PC-3 (cell line): ENCODE results near the gene PCDHA6. TPM values are rescaled to one million over a fixed set of nuclear protein-coding genes. Genes with fewer than 3 reads are reported as not detected.
"Not testable (repeated sequence)": the region's sequence is repeated elsewhere in the genome, so short reads cannot be mapped to it uniquely, and the experiment has no call there.

Experiments used
- ATAC-seq: fragments of 200-7000 bp; cut with Tn5 transposase; 2 replicates; pipeline ENCODE4 v1.9.1; 2020; ENCODE audit warnings: mild to moderate bottlenecking, moderate library complexity
- BruUV-seq: library from RNA; stranded (reverse); fragments of 400-500 nt; replicated peaks from 2 replicates; lab custom pipeline; 2021; lab: Mats Ljungman, UMichigan
- CTCF ChIA-PET: fragments of 300-600 bp; sonication (Branson Sonifier 250); formaldehyde crosslinking; loops from one replicate; lab custom pipeline; 2022; ENCODE audit warnings: antibody characterized with exemption; lab: Charles Lee
- POLR2A ChIA-PET: fragments of 300-600 bp; sonication (Branson Sonifier 250); formaldehyde crosslinking; loops from one replicate; lab custom pipeline; 2022; ENCODE audit warnings: antibody characterized with exemption; ENCODE audit not compliant: unreplicated experiment; lab: Charles Lee
- DNase-seq: peaks from one replicate; pipeline ENCODE4 v3.0.0-alpha.2; 2015
- H2AFZ ChIP-seq: fragments of 300-600 bp; sonication (generic); 2 replicates; pipeline ENCODE4 v1.6.0; 2016; ENCODE audit warnings: antibody characterized with exemption, low read length
- H3F3A ChIP-seq: fragments of 300-600 bp; sonication (generic); one replicate; pipeline ENCODE4 v1.6.0; 2017; ENCODE audit warnings: antibody characterized with exemption, low read length, control low read depth, mild to moderate bottlenecking; ENCODE audit not compliant: unreplicated experiment
- H3K27ac ChIP-seq: fragments of 300-600 bp; sonication (generic); 2 replicates; pipeline ENCODE4 v1.5.1; 2016; ENCODE audit warnings: mild to moderate bottlenecking, low read length
- H3K27me3 ChIP-seq: fragments of 300-600 bp; sonication (generic); 2 replicates; pipeline ENCODE4 v1.6.1; 2016; ENCODE audit warnings: low read length, mixed read lengths
- H3K36me3 ChIP-seq: fragments of 300-600 bp; sonication (generic); 2 replicates; pipeline ENCODE4 v1.6.1; 2016; ENCODE audit warnings: low read depth, mixed run types, low read length, mixed read lengths
- H3K4me1 ChIP-seq: fragments of 300-600 bp; sonication (generic); 2 replicates; pipeline ENCODE4 v1.5.1; 2016; ENCODE audit warnings: low read length; ENCODE audit not compliant: insufficient read depth
- H3K4me2 ChIP-seq: fragments of 300-600 bp; sonication (generic); 2 replicates; pipeline ENCODE4 v1.6.0; 2016; ENCODE audit warnings: low read length
- H3K4me3 ChIP-seq: fragments of 300-600 bp; sonication (generic); 2 replicates; pipeline ENCODE4 v1.5.1; 2016; ENCODE audit warnings: mild to moderate bottlenecking, low read length, mixed read lengths
- H3K79me2 ChIP-seq: fragments of 300-600 bp; sonication (generic); 2 replicates; pipeline ENCODE4 v1.6.1; 2017; ENCODE audit warnings: low read length, mixed read lengths
- H3K9ac ChIP-seq: fragments of 300-600 bp; sonication (generic); 2 replicates; pipeline ENCODE4 v1.6.0; 2016; ENCODE audit warnings: mild to moderate bottlenecking, low read length
- H3K9me2 ChIP-seq: fragments of 300-600 bp; sonication (generic); replicated peaks from 2 replicates; pipeline ENCODE4 v1.6.1; 2016; ENCODE audit warnings: mixed run types, low read length, mixed read lengths
- H3K9me3 ChIP-seq: fragments of 300-600 bp; sonication (generic); 2 replicates; pipeline ENCODE4 v1.6.1; 2016; ENCODE audit warnings: low read length, mixed read lengths
- H4K20me1 ChIP-seq: fragments of 300-600 bp; sonication (generic); 2 replicates; pipeline ENCODE4 v1.6.1; 2016; ENCODE audit warnings: low read length, mixed read lengths
- EZH2 ChIP-seq: fragments of 300-600 bp; sonication (generic); IDR thresholded peaks from one replicate; pipeline ENCODE4 v1.6.1; 2017; ENCODE audit warnings: antibody characterized with exemption, mild to moderate bottlenecking, low read length; ENCODE audit not compliant: unreplicated experiment
- EZH2phosphoT487 ChIP-seq: fragments of 300-600 bp; sonication (generic); IDR thresholded peaks from 2 replicates; pipeline ENCODE4 v1.6.1; 2018; ENCODE audit warnings: mild to moderate bottlenecking, antibody characterized with exemption, low read length, borderline replicate concordance
- intact Hi-C: fragments of 100-400 bp; cut with micrococcal nuclease; formaldehyde crosslinking; loops from 2 replicates; pipeline ENCODE4 v1.9.0; 2023
- total RNA-seq: library from RNA; depleted of rRNA; stranded (reverse); fragments of >200 nt; gene quantifications from 2 replicates; pipeline ENCODE4 v1.2.3, GENCODE V29; 2014
- TF ChIP-seq, protein P1 (sequence below): fragments of 300-600 bp; sonication (generic); conservative IDR thresholded peaks from 2 replicates; pipeline ENCODE4 v1.5.1; 2017; ENCODE audit warnings: antibody characterized with exemption, low read depth, mild to moderate bottlenecking, low read length

Gene PCDHA6
- total RNA-seq, 1 experiment from 2014 or later, result 0.22 TPM

DNA sequence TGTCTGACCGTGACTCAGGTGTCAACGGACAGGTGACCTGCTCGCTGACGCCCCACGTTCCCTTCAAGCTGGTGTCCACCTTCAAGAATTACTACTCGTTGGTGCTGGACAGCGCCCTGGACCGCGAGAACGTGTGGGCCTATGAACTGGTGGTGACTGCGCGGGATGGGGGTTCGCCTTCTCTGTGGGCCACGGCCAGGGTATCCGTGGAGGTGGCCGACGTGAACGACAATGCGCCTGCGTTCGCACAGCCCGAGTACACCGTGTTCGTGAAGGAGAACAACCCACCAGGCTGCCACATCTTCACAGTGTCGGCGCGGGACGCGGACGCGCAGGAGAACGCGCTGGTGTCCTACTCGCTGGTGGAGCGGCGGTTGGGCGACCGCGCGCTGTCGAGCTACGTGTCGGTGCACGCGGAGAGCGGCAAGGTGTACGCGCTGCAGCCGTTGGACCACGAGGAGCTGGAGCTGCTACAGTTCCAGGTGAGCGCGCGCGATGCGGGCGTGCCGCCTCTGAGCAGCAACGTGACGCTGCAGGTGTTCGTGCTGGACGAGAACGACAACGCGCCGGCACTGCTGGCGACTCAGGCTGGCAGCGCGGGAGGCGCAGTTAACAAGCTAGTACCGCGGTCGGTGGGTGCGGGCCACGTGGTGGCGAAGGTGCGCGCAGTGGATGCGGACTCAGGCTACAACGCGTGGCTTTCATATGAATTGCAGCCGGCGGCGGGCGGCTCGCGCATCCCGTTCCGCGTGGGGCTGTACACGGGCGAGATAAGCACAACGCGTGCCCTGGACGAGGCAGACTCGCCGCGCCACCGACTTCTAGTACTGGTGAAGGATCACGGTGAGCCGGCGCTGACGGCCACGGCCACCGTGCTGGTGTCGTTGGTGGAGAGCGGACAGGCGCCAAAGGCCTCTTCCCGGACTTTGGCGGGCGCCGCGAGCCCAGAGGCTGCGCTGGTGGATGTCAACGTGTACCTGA is 42.8 kb downstream of the PCDHA6 start:
- ATAC-seq, result no peak
- CTCF ChIA-PET, result no interaction called here
- no peaks in the 10 kb centered on the region for H3F3A ChIP-seq

DNA sequence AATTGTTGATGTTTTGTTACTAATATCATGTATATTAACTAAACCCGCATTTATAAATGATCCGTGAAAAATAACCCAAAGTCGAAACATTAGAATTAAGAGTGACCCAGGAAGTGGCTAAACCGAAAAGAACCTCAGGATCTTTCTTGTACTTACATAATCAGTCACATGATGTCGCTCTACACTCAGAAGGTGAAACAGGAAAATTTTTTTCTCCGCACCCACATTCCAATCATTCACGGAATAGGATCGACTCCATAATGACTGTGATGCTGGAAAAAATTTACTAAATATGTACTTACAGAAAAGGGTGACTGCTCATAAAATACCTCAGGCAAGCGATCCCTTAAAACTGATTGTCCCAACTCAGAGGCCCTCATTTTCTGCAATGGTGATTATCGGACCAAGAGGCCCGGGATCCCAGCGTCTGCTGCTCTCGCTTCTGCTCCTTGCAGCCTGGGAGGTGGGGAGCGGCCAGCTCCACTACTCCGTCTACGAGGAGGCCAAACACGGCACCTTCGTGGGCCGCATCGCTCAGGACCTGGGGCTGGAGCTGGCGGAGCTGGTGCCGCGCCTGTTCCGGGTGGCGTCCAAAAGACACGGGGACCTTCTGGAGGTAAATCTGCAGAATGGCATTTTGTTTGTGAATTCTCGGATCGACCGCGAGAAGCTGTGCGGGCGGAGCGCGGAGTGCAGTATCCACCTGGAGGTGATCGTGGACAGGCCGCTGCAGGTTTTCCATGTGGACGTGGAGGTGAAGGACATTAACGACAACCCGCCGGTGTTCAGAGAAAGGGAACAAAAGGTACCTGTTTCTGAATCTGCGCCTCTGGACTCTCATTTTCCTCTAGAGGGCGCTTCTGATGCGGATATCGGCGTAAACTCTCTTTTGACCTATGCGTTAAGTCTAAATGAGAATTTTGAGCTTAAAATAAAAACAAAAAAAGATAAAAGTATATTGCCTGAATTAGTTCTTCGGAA is 47.6 kb downstream of the PCDHA6 start, which contains the start of gene PCDHA12:
TSS of gene PCDHA12 (plus strand) at position 224 of the 981 bp plus-strand sequence. CDS start at position 389, 165 bp downstream.
- intact Hi-C loops, result loop anchor here (1.0 to 2.0 kb wide), 4 partner anchors 34 to 165 kb away; partner anchors contain the start of genes PCDHA4, PCDHA8 and PCDHAC1
- peak within 1 kb of the TSS; percentile 42; the same call in 1 of the 2 replicates for H3K27ac ChIP-seq
- TSS peak; percentile 87 for BruUV-seq

More for the DNA sequence above, 42.8 kb downstream of the PCDHA6 start:
- TF ChIP-seq EZH2phosphoT487 (no peak), EZH2 (no peak)
- TF ChIP-seq, protein P1, sequence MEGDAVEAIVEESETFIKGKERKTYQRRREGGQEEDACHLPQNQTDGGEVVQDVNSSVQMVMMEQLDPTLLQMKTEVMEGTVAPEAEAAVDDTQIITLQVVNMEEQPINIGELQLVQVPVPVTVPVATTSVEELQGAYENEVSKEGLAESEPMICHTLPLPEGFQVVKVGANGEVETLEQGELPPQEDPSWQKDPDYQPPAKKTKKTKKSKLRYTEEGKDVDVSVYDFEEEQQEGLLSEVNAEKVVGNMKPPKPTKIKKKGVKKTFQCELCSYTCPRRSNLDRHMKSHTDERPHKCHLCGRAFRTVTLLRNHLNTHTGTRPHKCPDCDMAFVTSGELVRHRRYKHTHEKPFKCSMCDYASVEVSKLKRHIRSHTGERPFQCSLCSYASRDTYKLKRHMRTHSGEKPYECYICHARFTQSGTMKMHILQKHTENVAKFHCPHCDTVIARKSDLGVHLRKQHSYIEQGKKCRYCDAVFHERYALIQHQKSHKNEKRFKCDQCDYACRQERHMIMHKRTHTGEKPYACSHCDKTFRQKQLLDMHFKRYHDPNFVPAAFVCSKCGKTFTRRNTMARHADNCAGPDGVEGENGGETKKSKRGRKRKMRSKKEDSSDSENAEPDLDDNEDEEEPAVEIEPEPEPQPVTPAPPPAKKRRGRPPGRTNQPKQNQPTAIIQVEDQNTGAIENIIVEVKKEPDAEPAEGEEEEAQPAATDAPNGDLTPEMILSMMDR, result no peak
- POLR2A ChIA-PET, result no interaction called here
- H3K4me2 ChIP-seq, result no peak overlapping the region
- no peaks in the 10 kb centered on the region; the same call in 1 of the 2 replicates for H3K36me3 ChIP-seq
- H3K9me2 ChIP-seq, result no peaks in the 10 kb centered on the region
- no peaks in the 10 kb centered on the region for H3K27me3 ChIP-seq
- peaks cover 14% of the 10 kb centered on the region for H3K4me1 ChIP-seq
- DNase-seq, result no peak
- intact Hi-C loops, result no loop called here
- no peak overlapping the region for H3K27ac ChIP-seq
- no peak overlapping the region for H2AFZ ChIP-seq
- no TSS peak for BruUV-seq
- 0 out of 2 replicates have a peak, but pooled peaks cover 9% of the 10 kb centered on the region for H3K79me2 ChIP-seq
- no peaks in the 10 kb centered on the region for H3K9me3 ChIP-seq
- no peaks in the 10 kb centered on the region for H4K20me1 ChIP-seq
- no peak overlapping the region for H3K4me3 ChIP-seq
- no peak overlapping the region for H3K9ac ChIP-seq

DNA sequence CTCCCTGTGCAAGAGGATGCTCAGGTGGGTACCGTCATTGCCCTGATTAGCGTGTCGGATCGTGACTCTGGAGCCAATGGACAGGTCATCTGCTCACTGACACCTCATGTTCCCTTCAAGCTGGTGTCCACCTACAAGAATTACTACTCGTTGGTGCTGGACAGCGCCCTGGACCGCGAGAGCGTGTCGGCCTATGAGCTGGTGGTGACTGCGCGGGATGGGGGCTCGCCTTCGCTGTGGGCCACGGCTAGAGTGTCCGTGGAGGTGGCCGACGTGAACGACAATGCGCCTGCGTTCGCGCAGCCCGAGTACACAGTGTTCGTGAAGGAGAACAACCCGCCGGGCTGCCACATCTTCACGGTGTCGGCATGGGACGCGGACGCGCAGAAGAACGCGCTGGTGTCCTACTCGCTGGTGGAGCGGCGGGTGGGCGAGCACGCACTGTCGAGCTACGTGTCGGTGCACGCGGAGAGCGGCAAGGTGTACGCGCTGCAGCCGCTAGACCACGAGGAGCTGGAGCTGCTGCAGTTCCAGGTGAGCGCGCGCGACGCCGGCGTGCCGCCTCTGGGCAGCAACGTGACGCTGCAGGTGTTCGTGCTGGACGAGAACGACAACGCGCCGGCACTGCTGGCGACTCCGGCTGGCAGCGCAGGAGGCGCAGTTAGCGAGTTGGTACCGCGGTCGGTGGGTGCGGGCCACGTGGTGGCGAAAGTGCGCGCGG is 48.9 kb downstream of the PCDHA6 start:
- H2AFZ ChIP-seq, H3K9ac ChIP-seq, H3K9me2 ChIP-seq, H3F3A ChIP-seq, intact Hi-C loops, H3K79me2 ChIP-seq, H4K20me1 ChIP-seq, H3K36me3 ChIP-seq, ATAC-seq, DNase-seq, BruUV-seq, H3K27ac ChIP-seq, H3K9me3 ChIP-seq, CTCF ChIA-PET, POLR2A ChIA-PET, H3K27me3 ChIP-seq, H3K4me3 ChIP-seq: not testable (repeated sequence)
- Histone ChIP-seq H3K4me1 (peaks cover 22% of the 10 kb centered on the region), H3K4me2 (0 out of 2 replicates have a peak overlapping the region, but pooled peaks have one; percentile 89)

More for the DNA sequence above, 47.6 kb downstream of the PCDHA6 start, which contains the start of gene PCDHA12:
- Histone ChIP-seq H4K20me1 (no peaks in the 10 kb centered on the region), H3K9me3 (no peaks in the 10 kb centered on the region), H3K4me2 (peak within 1 kb of the TSS; percentile 89), H3K79me2 (peaks cover 9% of the 10 kb centered on the region; the same call in 1 of the 2 replicates), H3K9ac (peak within 1 kb of the TSS; percentile 70), H3K36me3 (no peaks in the 10 kb centered on the region), H3K27me3 (no peaks in the 10 kb centered on the region), H3K4me3 (peak within 1 kb of the TSS; percentile 86), H3F3A (no peaks in the 10 kb centered on the region), H3K9me2 (no peaks in the 10 kb centered on the region), H2AFZ (peak within 1 kb of the TSS; percentile 96), H3K4me1 (peaks cover 14% of the 10 kb centered on the region)
- POLR2A ChIA-PET, result interaction anchor here (0.7 kb wide), 1 partner anchor 52 kb away, joined by 3 read pairs; no protein-coding TSS in a partner anchor
- DNase-seq (peak; percentile 82), ATAC-seq (peak; percentile 80)
- TF ChIP-seq, protein P1, result peak; percentile 67
- TF ChIP-seq EZH2, result no peak
- CTCF ChIA-PET, result interaction anchor here (0.5 to 1.4 kb wide), 3 partner anchors 34 to 165 kb away, joined by 4 to 17 read pairs (median 4); partner anchors contain the start of gene PCDHAC2
